NOMO-1 treated with DMSO at 0.1 percent for 48 hours (cell line): ENCODE data around the gene C11orf65.

Experiments
- DNase-seq: peaks from one replicate; lab custom pipeline; 2025; ENCODE audit not compliant: unreplicated experiment; lab: John Stamatoyannopoulos, UW

C11orf65 gene, protein sequence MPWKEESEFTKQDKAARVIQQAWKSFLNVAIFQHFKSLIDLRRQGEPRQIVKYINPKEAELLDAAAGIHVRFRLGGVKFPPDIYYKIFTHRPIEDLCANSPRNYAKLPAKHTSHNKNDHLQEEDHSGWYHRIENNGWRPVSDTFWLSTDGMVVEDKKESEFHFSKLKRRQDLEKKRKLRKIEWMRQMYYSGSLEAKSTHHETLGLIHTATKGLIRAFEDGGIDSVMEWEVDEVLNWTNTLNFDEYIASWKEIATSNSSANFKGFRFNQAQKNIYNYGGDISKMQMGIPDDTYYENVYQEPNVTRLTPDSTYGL

DNA sequence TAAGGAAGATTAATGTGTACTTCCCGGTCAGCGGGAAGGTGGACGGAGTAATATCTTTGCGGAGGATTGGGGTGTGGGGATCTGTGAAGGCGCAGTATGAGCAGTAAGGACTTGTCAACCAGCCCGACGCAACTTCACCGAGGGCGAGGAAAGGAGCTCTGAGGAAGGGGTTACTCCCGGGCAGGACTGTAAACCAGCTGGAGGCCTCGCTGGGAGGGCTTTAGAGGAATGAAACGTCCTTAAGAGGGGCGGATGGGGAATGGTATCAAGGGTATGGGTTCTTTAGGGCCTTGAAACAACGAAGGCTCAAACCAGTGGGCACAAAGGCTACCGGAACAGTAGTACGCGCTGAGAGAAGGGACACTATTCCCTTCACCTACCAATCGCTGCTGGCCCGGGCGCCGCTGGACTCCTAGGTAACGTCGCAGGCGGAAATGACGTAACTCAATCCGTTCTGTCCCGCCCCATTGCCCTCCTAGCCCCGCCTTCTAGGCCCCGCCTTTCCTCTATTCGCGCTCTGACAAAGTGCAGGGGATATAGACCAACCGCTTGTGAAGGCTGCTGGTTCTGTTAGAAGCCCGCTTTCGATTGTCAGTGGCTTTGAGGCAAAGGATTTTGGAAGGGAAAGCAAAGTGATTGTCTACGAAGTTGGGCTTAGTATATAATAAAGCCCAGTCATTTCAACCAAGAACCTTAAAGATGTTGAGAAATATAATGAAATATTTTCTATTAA lies at the start of gene C11orf65:
Gene C11orf65 (minus strand): TSS at position 439 of the 733 bp plus-strand sequence. CDS start 5,970 bp downstream, outside the sequence.
- peak; percentile 95 for DNase-seq

- no peak for DNase-seq
Observed at GRCh38 chr11:108516125-108516524, 48.8 kb upstream of the C11orf65 start.

DNA sequence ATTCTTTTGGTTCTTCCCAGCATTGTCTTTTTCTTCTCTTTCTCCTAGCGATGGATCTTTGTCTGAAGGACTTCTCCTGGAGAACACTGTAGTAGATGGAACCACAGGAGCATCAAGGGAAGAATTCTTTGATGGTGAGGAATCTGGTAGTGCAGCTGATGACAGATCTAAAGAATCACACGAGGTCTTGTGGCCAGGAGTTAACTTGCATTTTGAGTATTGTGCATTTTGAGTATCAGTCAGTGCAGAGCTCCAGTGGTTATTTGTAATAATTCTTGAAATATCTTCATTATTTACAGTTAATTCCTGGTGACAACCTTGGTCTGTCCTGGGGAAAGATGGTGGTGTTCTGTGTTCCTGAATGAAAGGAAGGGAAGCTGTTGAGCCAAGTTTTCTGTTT lies 45.4 kb upstream of the C11orf65 start:
- DNase-seq: no peak

DNA sequence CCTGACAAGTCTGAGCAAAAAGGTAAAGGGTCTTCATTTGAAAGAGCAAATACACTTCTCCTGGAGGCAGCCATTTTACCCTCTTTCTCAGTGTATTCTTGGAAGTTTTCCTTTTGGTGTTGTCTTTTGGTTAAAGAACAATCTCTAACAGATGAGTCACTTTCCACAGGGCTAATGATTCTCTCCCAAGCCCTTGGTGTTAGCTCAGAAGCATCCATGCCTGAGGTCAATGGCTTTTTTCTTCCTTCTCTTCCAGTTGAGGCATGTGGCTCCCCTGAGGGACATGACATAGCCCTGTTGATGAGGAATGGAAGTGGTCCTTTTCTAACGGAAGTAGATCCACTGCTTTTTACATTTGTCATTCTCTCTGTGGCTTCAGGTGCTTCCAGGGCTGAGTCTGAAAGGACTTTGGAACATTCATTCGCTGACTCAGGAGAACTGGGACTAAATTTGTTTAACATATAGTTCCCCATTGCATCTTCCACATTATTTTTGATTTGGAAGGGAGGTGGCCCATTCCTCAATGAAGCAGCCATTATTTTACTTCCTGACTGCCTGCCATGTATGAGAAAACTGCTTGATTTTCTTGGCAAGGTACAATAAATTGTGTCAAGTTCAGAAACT lies 44.6 kb upstream of the C11orf65 start:
- DNase-seq: no peak

- no peak for DNase-seq
Observed at GRCh38 chr11:108508653-108509593, 41.6 kb upstream of the C11orf65 start.

DNA sequence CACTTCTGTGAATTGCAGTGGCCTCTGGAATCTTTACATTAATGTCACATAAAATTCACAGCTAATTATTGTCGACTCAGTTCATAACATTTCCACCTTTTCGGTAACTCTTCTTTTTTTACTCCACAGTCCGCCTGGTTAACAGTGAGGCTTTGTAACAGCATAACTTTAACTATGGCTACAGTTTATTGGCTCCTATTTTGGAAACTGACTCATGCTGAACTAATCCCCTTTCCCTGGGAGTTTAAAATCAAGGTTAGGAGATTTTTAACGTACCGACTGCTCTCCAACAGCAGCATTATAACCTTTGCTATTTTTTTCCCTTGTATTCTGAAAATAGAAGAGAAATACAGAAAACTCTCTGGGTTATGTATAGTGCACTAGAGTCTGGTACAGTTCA lies 34.1 kb upstream of the C11orf65 start:
- DNase-seq: no peak

DNA sequence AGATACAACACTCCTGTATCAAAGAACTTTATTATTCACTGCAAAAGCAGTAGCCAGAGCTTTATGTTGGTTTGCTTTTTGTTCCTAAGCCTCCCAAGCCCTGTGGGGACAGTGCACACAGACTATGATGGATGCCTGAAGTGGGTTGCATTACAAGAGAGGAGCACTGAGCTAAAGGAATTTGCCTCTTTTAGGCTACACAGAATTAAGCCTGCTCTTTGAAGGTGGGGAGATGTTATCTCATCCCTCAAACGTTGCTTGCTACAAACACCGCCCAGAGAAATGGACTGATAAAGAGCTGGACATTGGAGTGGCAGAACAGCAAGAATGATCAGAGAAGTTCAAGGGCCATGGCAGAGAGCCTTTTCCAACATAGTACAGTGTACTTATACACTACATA lies 33.4 kb upstream of the C11orf65 start:
- DNase-seq: no peak

DNA sequence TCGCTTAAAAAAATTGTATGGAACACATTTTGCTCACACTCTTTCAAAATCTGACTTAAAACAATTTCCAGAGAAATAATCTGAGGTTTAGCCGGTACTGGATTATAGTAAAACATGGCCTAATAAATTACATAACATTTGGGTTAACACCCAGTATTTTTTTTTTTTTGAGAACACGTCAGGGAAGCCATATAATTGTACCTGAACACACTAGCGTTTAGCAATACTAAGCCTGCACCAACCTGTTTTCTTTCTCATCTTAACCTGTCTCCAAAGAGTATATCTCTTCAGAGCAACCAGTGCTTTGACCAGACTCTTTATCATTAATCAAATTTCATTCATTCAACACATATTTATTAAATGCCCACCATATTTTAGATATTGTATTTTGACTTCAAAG lies 32.8 kb upstream of the C11orf65 start:
- no peak for DNase-seq

DNA sequence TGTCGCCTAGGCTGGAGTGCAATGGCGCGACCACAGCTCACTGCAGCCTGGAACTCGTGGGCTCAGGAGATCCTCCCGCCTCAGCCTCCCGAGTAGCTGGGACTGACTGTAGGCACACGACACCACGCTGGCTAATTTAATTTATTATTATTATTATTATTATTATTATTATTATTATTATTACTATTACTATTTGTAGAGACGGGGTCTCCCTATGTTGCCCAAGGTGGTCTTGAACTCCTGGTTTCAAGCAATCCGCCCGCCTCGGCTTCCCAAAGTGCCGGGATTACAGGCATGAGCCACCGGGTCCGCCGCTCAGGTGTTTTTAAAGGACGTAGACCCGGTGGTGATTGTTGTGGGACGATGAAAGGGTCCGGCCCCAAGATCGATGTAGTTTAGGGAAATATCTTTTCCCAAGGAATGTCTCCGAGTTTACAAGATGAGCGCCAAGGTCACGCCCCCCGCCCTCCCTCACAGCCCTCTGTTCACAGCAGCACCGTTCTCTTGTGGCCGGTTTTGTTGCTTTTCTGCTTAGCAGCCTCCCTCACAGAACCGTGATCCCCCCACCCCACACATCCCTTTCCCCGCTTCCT lies 31.6 kb upstream of the C11orf65 start:
- DNase-seq: no peak

- peak; percentile 32 for DNase-seq
Observed at GRCh38 chr11:108498046-108498815, 30.9 kb upstream of the C11orf65 start, which contains the start of gene POGLUT3. TSS of gene POGLUT3 (minus strand) at chr11:108498384. CDS start at chr11:108498366, 18 bp downstream.

DNA sequence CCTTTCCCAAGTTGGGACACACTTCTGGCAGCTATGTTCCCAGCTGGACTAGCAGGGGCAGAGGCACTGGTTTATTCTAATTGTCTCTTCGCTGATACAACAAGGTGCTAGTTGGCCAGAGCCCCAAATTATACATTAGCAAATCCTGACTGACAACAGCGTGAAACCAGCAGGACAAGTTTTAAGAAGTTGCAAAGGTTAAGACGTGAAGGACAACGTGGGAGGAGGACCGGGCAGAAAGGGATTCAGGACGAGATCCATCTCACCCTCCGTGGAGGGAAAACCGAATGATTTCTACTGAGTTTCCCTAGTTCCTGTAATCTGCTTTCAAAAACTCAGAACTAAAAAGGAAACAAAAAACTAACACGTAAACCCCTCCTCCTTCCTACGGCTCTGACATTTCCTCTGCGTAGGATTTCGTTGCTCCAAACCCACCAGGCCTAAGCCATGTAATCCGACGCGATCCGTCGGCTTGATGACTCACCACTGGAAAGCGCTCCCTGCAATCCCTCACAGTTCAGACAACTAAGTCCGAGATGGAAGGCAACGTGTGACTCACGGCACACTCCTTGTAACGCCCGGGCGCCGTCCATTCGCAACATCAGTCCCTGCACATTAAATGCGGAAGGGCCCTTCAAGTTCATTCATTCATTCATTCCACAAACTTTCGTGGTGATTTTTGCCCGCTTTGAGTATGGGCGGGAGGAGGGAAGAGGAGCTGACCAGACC lies 30.2 kb upstream of the C11orf65 start:
- peak; percentile 88 for DNase-seq

GRCh38 chr11:108496643-108497256 lies 29.4 kb upstream of the C11orf65 start:
- no peak for DNase-seq

- no peak for DNase-seq
Observed at GRCh38 chr11:108495326-108495725, 28.0 kb upstream of the C11orf65 start.

DNA sequence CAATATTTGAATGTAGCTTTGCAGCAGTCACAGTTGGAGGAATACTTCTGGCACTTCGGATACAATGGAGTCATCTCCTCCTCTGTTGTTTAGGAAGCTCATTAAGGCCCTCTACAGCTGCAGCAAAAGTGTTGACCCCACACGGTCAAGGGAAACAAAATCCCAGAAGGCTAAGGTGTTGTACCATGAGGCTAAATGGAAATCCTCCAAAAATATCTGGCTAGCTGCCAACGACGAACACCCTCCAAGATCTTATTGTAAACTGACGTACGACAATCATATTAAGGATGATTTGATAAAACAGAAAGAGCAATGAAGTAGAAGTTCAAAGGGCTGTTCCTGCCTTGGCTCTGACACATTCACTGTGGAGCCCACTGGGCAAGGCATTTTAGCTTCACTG lies 26.9 kb upstream of the C11orf65 start:
- no peak for DNase-seq

DNA sequence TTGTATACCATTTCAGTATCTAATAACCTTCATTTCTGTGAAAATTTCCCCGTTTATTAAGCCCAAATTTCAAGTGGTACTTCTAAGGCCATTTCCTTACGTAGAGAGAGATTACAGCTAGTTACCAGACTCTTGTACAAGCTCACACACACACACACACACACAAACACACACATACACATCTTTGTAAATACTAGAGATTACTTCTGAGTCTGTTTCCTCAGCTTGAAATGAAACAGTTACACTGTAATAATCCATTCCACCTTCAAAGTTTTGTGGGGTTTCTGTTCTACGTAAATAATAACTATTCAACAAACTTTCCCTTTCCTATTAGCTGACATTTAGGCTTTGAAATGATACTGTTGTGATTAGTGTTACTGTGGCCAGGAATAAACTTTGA lies 24.6 kb upstream of the C11orf65 start:
- no peak for DNase-seq

- DNase-seq: no peak
Observed at GRCh38 chr11:108486828-108487227, 19.5 kb upstream of the C11orf65 start.

DNA sequence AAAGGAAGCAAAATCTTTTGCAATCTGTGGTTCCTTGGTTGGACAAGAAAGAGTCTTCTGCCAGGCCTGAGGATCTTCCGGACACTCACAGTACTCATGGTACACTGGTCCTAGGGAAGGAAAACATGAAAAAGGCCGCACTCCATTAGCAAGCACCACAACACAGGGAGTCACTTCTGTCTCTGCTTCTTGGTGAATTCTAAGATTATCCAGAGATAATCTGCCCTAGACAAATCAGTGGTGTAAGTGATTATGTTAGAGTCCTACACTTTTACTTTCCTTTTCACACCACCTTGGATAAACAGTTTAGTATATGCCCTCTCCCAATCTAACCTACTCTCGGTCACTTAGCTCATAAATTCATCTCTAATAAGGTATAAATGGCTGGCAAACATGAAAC lies 19.0 kb upstream of the C11orf65 start:
- DNase-seq: no peak

- DNase-seq: no peak
Observed at GRCh38 chr11:108483163-108483562, 15.8 kb upstream of the C11orf65 start.
